NK-92 (cell line): ENCODE results near the gene BICDL2.
"Not testable (repeated sequence)": the region's sequence is repeated elsewhere in the genome, so short reads cannot be mapped to it uniquely, and the experiment has no call there.

ENCODE experiments used
- DNase-seq: peaks from one replicate; lab custom pipeline; 2025; ENCODE audit not compliant: unreplicated experiment; lab: John Stamatoyannopoulos, UW

The BICDL2 gene

GRCh38 chr16:3036726-3037315 is at the start of gene BICDL2:
BICDL2 (minus strand) TSS chr16:3036944; CDS start chr16:3035496, 1,448 bp downstream.
- DNase-seq: no peak

GRCh38 chr16:3085868-3086595 is 49.3 kb upstream of the BICDL2 start:
- no peak for DNase-seq

GRCh38 chr16:3084969-3085670 is 48.4 kb upstream of the BICDL2 start:
- no peak for DNase-seq

- DNase-seq: no peak
Measured at GRCh38 chr16:3084491-3084890, 47.7 kb upstream of the BICDL2 start.

GRCh38 chr16:3083408-3083807 is 46.7 kb upstream of the BICDL2 start:
- DNase-seq: not testable (repeated sequence)

GRCh38 chr16:3081957-3082356 is 45.2 kb upstream of the BICDL2 start:
- DNase-seq: not testable (repeated sequence)

GRCh38 chr16:3080024-3080423 is 43.3 kb upstream of the BICDL2 start:
- no peak for DNase-seq

- no peak for DNase-seq
Measured at GRCh38 chr16:3076577-3076976, 39.8 kb upstream of the BICDL2 start.

GRCh38 chr16:3075946-3076345 is 39.2 kb upstream of the BICDL2 start:
- DNase-seq: not testable (repeated sequence)

- no peak for DNase-seq
Measured at GRCh38 chr16:3075523-3075915, 38.8 kb upstream of the BICDL2 start.

GRCh38 chr16:3074860-3075522 is 38.2 kb upstream of the BICDL2 start:
- no peak for DNase-seq

GRCh38 chr16:3073448-3073847 is 36.7 kb upstream of the BICDL2 start:
- DNase-seq: no peak

- not testable (repeated sequence) for DNase-seq
Measured at GRCh38 chr16:3072576-3073263, 36.0 kb upstream of the BICDL2 start.

GRCh38 chr16:3072148-3072547 is 35.4 kb upstream of the BICDL2 start:
- not testable (repeated sequence) for DNase-seq

GRCh38 chr16:3071655-3072054 is 34.9 kb upstream of the BICDL2 start:
- DNase-seq: no peak

GRCh38 chr16:3070608-3071111 is 33.9 kb upstream of the BICDL2 start:
- no peak for DNase-seq

- DNase-seq: not testable (repeated sequence)
Measured at GRCh38 chr16:3069146-3069545, 32.4 kb upstream of the BICDL2 start.

- DNase-seq: no peak
Measured at GRCh38 chr16:3068487-3068886, 31.7 kb upstream of the BICDL2 start.

- DNase-seq: no peak
Measured at GRCh38 chr16:3066440-3066748, 29.6 kb upstream of the BICDL2 start.

- DNase-seq: no peak
Measured at GRCh38 chr16:3065742-3066439, 29.1 kb upstream of the BICDL2 start.
